ENCODE data around the gene CNR2.
"Not testable (repeated sequence)": the region's sequence is repeated elsewhere in the genome, so short reads cannot be mapped to it uniquely, and the experiment has no call there.

Gene CNR2

DNA sequence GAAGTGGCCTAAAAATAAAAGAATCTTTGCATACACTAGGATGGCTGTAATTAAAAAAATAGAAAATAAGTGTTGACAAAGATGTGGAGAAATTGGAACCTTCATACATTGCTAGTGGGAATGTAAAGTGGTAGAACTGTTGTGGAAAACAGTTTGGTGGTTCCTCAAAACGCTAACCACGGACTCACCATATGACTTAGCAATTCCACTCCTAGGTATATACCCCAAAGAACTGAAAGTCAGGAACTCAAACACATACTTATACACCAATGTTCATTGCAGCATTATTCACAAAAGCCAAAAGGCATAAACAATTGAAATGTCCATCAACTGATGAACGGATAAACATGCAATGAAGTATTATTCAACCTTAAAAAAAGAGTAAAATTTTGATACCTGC, 77.1 kb downstream of the CNR2 start:
- DNase-seq (ENCODE audit: low read depth, low spot score), result no peak

DNA sequence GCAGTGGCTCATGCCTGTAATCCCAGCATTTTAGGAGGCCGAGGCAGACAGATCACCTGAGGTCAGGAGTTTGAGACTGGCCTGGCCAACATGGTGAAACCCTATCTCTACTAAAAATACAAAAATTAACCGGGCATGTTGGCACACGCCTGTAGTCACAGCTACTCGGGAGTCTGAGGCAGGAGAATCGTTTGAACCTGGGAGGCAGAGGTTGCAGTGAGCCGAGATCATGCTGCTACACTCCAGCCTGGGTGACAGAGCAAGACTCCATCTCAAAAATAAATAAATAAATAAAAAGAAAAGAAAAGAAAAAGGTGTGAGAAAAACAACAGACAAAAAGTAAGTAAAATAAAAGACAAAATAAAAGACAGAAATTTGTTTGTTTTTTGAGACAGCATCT, 79.0 kb downstream of the CNR2 start:
- not testable (repeated sequence) for DNase-seq (ENCODE audit: low read depth, low spot score)

DNA sequence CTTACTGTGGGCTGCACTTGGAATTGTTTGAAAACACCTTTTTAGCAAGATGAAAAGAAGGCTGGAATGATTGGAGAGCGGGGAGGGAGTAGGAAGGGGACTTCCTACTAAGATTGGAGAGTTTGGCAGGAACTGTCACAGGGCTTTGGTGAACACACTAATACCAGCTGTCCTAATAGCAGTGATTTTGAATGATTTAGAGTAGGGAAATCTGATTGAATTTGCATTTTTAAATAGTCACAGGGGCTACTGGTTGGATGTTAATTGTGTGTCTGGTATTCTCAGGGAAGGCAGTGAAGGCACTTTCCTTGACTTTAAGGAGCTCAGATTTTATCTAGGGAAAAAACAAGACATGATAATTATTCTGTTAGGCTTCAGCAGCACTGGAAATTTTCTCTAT, 85.4 kb downstream of the CNR2 start:
- DNase-seq (ENCODE audit: low read depth, low spot score), result no peak

DNA sequence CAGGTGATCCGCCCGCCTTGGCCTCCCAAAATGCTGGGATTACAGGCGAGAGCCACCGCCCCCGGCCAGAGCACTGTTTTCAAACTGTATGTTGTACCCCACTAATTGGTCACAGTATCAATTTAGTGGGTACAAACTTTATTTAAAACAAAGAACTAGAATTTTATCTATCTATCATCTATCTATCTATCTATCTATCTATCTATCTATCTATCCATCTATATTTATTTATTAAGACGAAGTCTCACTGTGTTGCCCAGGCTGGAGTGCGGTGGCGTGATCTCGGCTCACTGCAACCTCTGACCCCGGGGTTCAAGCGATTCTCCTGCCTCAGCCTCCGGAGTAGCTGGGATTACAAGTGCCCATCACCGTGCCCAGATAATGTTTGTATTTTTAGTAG, 86.6 kb downstream of the CNR2 start:
- not testable (repeated sequence) for DNase-seq (ENCODE audit: low read depth, low spot score)

DNA sequence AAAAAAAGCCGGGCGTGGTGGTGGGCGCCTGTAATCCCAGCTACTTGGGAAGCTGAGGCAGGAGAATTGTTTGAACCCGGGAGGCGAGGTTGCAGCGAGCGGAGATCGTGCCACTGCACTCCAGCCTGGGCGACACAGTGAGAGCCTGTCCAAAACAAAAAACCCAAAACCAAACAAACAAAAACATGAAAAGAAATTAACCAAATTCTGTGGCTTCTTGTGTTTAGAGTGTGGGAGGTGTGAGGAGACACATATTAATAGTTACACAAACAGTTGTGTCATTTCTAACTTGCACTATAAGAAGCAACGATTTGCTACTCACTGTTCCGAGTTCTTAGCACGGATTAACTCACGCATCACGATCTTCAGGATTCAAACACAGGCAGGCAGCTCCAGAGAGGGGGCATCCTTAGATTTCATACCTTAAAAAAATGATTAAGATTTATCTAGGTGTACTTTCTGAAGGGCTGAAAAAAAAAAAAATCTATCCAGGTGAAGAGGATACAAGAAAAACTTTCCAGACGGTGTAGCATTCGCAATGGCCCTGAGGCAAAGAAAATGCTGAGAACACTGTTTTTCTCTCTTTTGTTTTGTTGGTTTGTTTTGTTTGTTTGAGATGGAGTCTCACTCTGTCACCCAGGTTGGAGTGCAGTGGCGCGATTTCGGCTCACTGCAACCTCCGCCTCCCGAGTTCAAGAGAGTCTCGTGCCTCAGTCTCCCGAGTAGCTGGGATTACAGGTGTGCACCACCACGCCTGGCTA, 87.2 kb downstream of the CNR2 start:
- no peak for DNase-seq (ENCODE audit: low read depth, low spot score)

DNA sequence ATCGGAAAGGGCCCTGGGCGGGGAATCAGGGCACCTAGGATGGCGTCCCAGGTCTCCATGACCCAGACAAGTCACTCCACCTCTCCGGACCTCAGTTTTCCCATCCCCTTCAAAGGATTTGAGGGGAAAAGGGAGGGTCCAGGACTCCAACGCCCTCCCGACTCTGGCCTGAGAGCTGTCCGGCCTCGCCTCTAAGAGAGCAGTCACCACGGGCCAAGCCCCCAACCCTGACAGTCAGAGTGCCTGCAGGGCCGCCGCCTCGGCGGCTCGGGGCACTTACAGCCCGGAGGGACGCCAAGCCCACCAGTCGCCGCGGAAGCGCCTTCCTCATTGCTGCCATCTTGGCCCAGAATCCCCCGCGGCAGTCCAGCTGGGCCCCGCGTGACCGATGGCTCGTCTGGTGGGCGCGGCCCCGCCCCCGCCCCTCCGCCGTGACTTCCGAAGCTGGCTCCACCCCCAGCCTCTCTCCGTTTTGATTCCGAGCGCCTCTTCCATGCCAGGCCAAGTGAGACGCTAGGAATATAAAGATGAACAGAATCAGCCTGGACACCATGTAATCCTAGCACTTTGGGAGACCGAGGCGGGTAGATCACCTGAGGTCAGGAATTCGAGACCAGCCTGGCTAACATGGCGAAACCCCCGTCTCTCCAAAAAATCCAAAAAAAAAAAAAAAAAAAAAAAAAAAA, 87.9 kb downstream of the CNR2 start, which contains the start of gene HMGCL:
HMGCL (minus strand) TSS at position 354 of the 686 bp plus-strand sequence; CDS start at position 340, 14 bp downstream.
- no peak for DNase-seq (ENCODE audit: low read depth, low spot score)

DNA sequence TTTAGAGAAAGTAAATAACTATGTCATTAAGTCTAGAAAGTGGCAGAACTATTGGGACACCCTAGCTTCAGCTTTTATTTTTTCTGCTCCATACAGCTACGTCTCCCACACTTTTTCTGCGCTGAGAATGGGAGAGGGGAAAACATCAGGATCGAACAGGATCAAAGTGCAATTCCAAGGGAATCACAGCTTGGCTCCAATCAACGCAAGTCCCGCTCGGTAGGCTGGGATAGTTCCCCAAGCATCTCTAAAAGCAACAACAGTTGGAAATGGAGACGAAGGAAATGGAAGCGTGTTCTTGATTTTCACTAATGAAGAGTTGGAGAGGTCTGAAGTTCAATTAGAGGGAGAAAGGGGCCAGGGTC, 88.5 kb downstream of the CNR2 start:
- DNase-seq (ENCODE audit: low read depth, low spot score), result no peak

DNA sequence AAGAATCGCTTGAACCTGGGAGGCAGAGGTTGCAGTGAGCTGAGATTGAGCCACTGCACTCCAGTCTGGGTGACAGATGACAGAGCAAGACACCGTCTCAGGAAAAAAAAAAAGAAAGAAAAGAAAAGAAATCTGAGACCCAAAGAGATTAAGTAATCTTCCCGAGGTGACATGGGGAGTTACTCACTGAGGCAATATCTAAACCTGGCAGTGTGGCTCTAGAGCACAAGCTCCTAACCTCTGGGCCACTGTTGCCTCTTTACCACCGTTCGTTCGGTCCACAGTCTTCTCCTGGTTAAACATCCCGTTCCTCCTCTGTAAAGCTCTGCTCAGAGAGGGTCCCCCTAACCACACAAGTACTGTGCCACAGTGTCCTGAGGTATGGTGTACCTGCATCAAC, 89.4 kb downstream of the CNR2 start:
- DNase-seq (ENCODE audit: low read depth, low spot score), result no peak

Data from iPS DF 19.7 (cell line).